Stomach (tissue), 9 donors: ENCODE results near the gene CLECL1. TPM values are rescaled to one million over a fixed set of nuclear protein-coding genes. Genes with fewer than 3 reads are reported as not detected.

Source experiments
- DNase-seq, 2 donors: peaks; one replicate each; pipeline versions ENCODE4 v3.0.0 to v3.0.0-alpha.2; 2013 to 2019
- H3K27ac ChIP-seq, 5 donors: fragments of 200-600 bp in 4 of 5; sonication (generic) in 4 of 5; one replicate each; pipeline ENCODE4 v1.5.1; 2013 to 2019; ENCODE audit warnings: mild to moderate bottlenecking in 1 of 5, moderate library complexity in 1 of 5
- H3K27me3 ChIP-seq, 3 donors: fragments of 200-600 bp; sonication (generic); one replicate each; pipeline ENCODE4 v1.5.1; 2017 to 2019; ENCODE audit warnings: mixed run types in 1 of 3
- H3K36me3 ChIP-seq, 4 donors: fragments of 200-600 bp; sonication (generic); 1 replicate in 3 of 4; 2 replicates in 1 of 4; pipeline ENCODE4 v1.5.1; 2016 to 2019
- H3K4me1 ChIP-seq, 4 donors: fragments of 200-600 bp; sonication (generic); one replicate each; pipeline ENCODE4 v1.5.1; 2016 to 2019
- H3K4me3 ChIP-seq, 4 donors: fragments of 200-600 bp; sonication (generic) in 3 of 4; one replicate each; pipeline ENCODE4 v1.5.1; 2016 to 2019; ENCODE audit warnings: mild to moderate bottlenecking in 1 of 4
- H3K9me3 ChIP-seq, 4 donors: fragments of 200-600 bp; sonication (generic); one replicate each; pipeline ENCODE4 v1.5.1; 2016 to 2019
- CTCF ChIP-seq, 7 experiments: fragments of 450-650 bp in 4 of 7; fragments of 200-600 bp in 3 of 7; sonication (generic) in 3 of 7; IDR thresholded peaks; one replicate each; pipeline ENCODE4 v1.5.1; 2016 to 2019; ENCODE audit warnings: antibody characterized with exemption in 7 of 7, control low read depth in 2 of 7, mild to moderate bottlenecking in 1 of 7
- EP300 ChIP-seq: sonication (generic); formaldehyde crosslinking; IDR thresholded peaks from one replicate; pipeline ENCODE4 v1.6.1; 2017; ENCODE audit warnings: antibody characterized with exemption
- POLR2A ChIP-seq, 4 donors: fragments of 450-650 bp; IDR thresholded peaks; one replicate each; pipeline ENCODE4 v1.6.1; 2016; ENCODE audit warnings: antibody characterized with exemption in 4 of 4, control low read depth in 2 of 4, mild to moderate bottlenecking in 1 of 4, moderate library complexity in 1 of 4
- POLR2AphosphoS5 ChIP-seq, 3 donors: sonication (generic); formaldehyde crosslinking; IDR thresholded peaks; one replicate each; pipeline ENCODE4 v1.6.1; 2016; ENCODE audit warnings: antibody characterized with exemption in 3 of 3
- WGBS, 5 donors: extraction: QIAGEN DNeasy Blood & Tissue Kit in 3 of 5; methylation state at CpG; one replicate each; pipeline versions ENCODE4 v1.1.5 to v1.1.7; 2013 to 2018; 5-methylcytosine and 5-hydroxymethylcytosine counted together
- intact Hi-C: fragments of 100-400 bp; cut with DNase I; formaldehyde crosslinking; loops from one replicate; pipeline ENCODE4 v1.15.1; 2023; ENCODE audit warnings: low total_unique reads
- polyA plus RNA-seq, 3 donors: library from polyadenylated mRNA; stranded (reverse); fragments of 200-250 nt; gene quantifications; one replicate each; pipeline ENCODE4 v1.2.3, GENCODE V29; 2013
- total RNA-seq, 5 donors: library from RNA; depleted of rRNA; stranded (reverse); fragments of >200 nt; gene quantifications; one replicate each; pipeline versions ENCODE4 v1.1.0 to v1.2.3, GENCODE V29; 2014 to 2016
- donor health status: healthy with polysubstance abuse.
- donor health status: Bipolar disorder and iron deficiency.
- donor health status: healthy.

CLECL1 gene
- total and polyA plus RNA-seq, 8 donors, result 1.0 to 3.5 (median 1.7) TPM; not detected in 5

GRCh38 chr12:9700606-9700956, 32.3 kb downstream of the CLECL1 start:
- Histone ChIP-seq H3K36me3 (peaks cover under 1 to 4% (median 2%) of the 10 kb centered on the region in 4 donors), H3K9me3 (peaks cover 0 to 8% (median 2%) of the 10 kb centered on the region in 4 donors), H3K4me3 (no peak overlapping the region), H3K27ac (peak overlapping the region in 1 of 5 donors; percentile 16), H3K27me3 (no peaks in the 10 kb centered on the region), H3K4me1 (peaks cover 0 to 23% (median 5%) of the 10 kb centered on the region in 4 donors)
- intact Hi-C loops, result no loop called here
- 76 to 86% (median 84%) methylated on average over 2 of the region's 2 CpGs for WGBS, 5 donors
- no peak for DNase-seq
- TF ChIP-seq EP300 (no peak), CTCF (IDR thresholded peaks at IDR 0.05) (no peak), POLR2A (IDR thresholded peaks at IDR 0.05) (no peak), POLR2AphosphoS5 (IDR thresholded peaks at IDR 0.05) (no peak)

- H3K4me1 ChIP-seq, result peaks cover 0 to 23% (median 5%) of the 10 kb centered on the region in 4 donors
- H3K4me3 ChIP-seq, result no peak overlapping the region
- WGBS, 5 donors, result 32 to 55% (median 40%) methylated on average over 2 of the region's 2 CpGs
- intact Hi-C loops, result no loop called here
- H3K27me3 ChIP-seq, result no peaks in the 10 kb centered on the region
- DNase-seq, result no peak
- H3K36me3 ChIP-seq, result peaks cover 6 to 10% (median 7%) of the 10 kb centered on the region in 4 donors
- TF ChIP-seq POLR2A (IDR thresholded peaks at IDR 0.05) (no peak), POLR2AphosphoS5 (IDR thresholded peaks at IDR 0.05) (no peak), EP300 (no peak), CTCF (IDR thresholded peaks at IDR 0.05) (no peak)
- peaks cover 0 to 8% (median 2%) of the 10 kb centered on the region in 4 donors for H3K9me3 ChIP-seq
- H3K27ac ChIP-seq, result peak overlapping the region in 2 of 5 donors; percentile 7 to 16
These were observed 32.8 kb downstream of the CLECL1 start for GRCh38 chr12:9699898-9700605.

GRCh38 chr12:9699269-9699897, 33.5 kb downstream of the CLECL1 start:
- peaks cover 7 to 16% (median 14%) of the 10 kb centered on the region in 4 donors for H3K36me3 ChIP-seq

GRCh38 chr12:9698681-9699080, 34.2 kb downstream of the CLECL1 start:
- intact Hi-C loops, result no loop called here

More at GRCh38 chr12:9699269-9699897, 33.5 kb downstream of the CLECL1 start:
- Histone ChIP-seq H3K4me3 (no peak overlapping the region), H3K27me3 (no peaks in the 10 kb centered on the region), H3K9me3 (peaks cover 0 to 8% (median 2%) of the 10 kb centered on the region in 4 donors), H3K27ac (peak overlapping the region in 1 of 5 donors; percentile 7), H3K4me1 (peaks cover 0 to 23% (median 5%) of the 10 kb centered on the region in 4 donors)
- TF ChIP-seq POLR2A (IDR thresholded peaks at IDR 0.05), result no peak
- TF ChIP-seq POLR2AphosphoS5 (IDR thresholded peaks at IDR 0.05), result no peak
- no peak for TF ChIP-seq EP300
- intact Hi-C loops, result no loop called here
- WGBS, 5 donors, result 52 to 71% (median 66%) methylated on average over 1 of the region's 1 CpG
- DNase-seq, result no peak

More at GRCh38 chr12:9698681-9699080, 34.2 kb downstream of the CLECL1 start:
- Histone ChIP-seq H3K4me1 (peaks cover 0 to 23% (median 5%) of the 10 kb centered on the region in 4 donors), H3K27ac (no peak overlapping the region), H3K9me3 (peaks cover 0 to 8% (median 2%) of the 10 kb centered on the region in 4 donors), H3K36me3 (peaks cover 7 to 23% (median 19%) of the 10 kb centered on the region in 4 donors), H3K4me3 (no peak overlapping the region), H3K27me3 (no peaks in the 10 kb centered on the region)
- no peak for TF ChIP-seq CTCF (IDR thresholded peaks at IDR 0.05)
- no peak for TF ChIP-seq POLR2A (IDR thresholded peaks at IDR 0.05)
- TF ChIP-seq EP300, result no peak
- TF ChIP-seq POLR2AphosphoS5 (IDR thresholded peaks at IDR 0.05), result no peak
- 74 to 84% (median 82%) methylated on average over 2 of the region's 2 CpGs for WGBS, 5 donors
- no peak for DNase-seq
